Activated naive CD4-positive, alpha-beta T cell treated with anti-CD3 and anti-CD28 coated beads, Interleukin-2, amount 50 U/mL, for 24 hours (primary cell): Measurements from ENCODE around the gene NAPB.
"Not testable (repeated sequence)": the region's sequence is repeated elsewhere in the genome, so short reads cannot be mapped to it uniquely, and the experiment has no call there.

Source experiments
- H3K27ac Mint-ChIP-seq: one replicate; pipeline ENCODE4 v1.8.0; 2021; ENCODE audit warnings: mild to moderate bottlenecking, mixed read lengths
- H3K27me3 Mint-ChIP-seq: one replicate; pipeline ENCODE4 v1.8.0; 2021; ENCODE audit warnings: mixed read lengths
- H3K36me3 Mint-ChIP-seq: one replicate; pipeline ENCODE4 v1.8.0; 2021; ENCODE audit warnings: mixed read lengths
- H3K4me1 Mint-ChIP-seq: one replicate; pipeline ENCODE4 v1.8.0; 2021; ENCODE audit warnings: mixed read lengths
- H3K4me3 Mint-ChIP-seq: one replicate; pipeline ENCODE4 v1.8.0; 2021; ENCODE audit warnings: mild to moderate bottlenecking, mixed read lengths
- H3K9me3 Mint-ChIP-seq: one replicate; pipeline ENCODE4 v1.8.0; 2021; ENCODE audit warnings: mixed read lengths

The NAPB gene

DNA sequence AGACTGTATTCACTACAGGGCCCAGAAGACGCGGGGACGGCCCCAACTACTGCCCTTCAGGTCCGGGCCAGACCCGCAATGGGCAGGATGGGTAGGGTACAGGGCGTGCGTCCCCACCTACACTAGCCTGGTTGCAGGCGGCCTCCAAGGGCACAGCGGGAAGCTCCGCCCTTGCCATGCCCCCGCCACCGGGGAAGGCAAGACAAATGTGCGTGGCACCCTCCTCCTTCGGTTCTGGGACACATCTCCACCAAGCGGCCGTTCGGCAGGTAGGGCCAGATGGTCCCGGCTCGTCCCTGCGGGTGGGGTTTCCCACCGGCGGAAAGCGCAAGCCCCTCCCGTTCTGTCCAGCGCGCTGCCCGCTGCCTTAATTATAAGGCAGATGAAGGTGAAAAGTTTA, 65.1 kb downstream of the NAPB start:
- H3K4me1 Mint-ChIP-seq: peaks cover 32% of the 10 kb centered on the region
- H3K36me3 Mint-ChIP-seq: peaks cover 6% of the 10 kb centered on the region
- H3K4me3 Mint-ChIP-seq: no peak overlapping the region
- no peaks in the 10 kb centered on the region for H3K9me3 Mint-ChIP-seq
- no peak overlapping the region for H3K27ac Mint-ChIP-seq
- H3K27me3 Mint-ChIP-seq: no peaks in the 10 kb centered on the region

DNA sequence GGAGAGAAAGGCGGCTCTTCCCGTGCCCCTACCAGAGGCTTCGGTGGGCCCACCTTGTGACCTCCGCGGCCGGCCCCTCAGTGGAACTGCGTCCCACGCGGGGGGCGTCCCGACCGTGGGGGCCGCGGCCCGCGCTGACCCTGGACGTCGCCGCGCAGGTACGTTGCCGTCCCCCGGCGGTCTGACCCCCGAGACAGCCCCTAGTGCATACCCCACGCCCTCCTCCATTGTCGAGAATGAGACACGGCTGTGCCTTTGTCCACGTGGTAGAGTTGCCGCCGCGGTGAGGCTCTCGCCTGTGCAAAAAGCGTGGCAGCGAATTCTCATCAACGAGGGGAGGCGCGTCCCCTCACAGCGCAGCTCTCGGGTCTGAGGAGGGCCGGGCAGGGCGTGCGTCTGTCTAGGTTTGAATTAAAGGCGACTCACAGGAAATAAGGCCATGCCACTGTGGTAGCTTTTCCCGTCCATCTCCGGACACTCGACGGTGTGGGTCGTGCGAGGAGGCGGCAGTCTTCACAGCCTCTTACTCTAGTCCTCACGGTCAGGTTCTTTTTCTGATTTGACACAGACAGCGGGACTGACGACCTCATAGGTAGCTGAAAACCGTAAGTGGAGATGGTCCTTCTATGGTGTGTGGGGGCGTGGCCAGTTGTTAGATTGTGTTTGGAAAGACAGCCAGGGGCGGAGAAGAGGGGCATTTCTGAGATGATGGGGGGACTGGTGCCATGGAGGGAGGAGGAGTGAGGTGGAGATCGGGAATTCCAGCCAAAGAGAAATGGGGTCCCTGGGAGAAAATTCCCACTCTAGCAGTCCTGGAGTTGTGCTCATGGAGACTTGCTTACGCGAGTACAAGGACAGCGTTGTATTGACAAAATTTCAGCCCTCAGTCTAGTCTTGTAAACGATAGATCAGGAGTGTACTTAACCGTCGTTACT, 70.1 kb downstream of the NAPB start:
- peaks cover 19% of the 10 kb centered on the region for H3K4me1 Mint-ChIP-seq
- peak overlapping the region; percentile 99 for H3K4me3 Mint-ChIP-seq
- no peaks in the 10 kb centered on the region for H3K27me3 Mint-ChIP-seq
- no peaks in the 10 kb centered on the region for H3K9me3 Mint-ChIP-seq
- peaks cover 6% of the 10 kb centered on the region for H3K36me3 Mint-ChIP-seq
- peak overlapping the region; percentile 68 for H3K27ac Mint-ChIP-seq

DNA sequence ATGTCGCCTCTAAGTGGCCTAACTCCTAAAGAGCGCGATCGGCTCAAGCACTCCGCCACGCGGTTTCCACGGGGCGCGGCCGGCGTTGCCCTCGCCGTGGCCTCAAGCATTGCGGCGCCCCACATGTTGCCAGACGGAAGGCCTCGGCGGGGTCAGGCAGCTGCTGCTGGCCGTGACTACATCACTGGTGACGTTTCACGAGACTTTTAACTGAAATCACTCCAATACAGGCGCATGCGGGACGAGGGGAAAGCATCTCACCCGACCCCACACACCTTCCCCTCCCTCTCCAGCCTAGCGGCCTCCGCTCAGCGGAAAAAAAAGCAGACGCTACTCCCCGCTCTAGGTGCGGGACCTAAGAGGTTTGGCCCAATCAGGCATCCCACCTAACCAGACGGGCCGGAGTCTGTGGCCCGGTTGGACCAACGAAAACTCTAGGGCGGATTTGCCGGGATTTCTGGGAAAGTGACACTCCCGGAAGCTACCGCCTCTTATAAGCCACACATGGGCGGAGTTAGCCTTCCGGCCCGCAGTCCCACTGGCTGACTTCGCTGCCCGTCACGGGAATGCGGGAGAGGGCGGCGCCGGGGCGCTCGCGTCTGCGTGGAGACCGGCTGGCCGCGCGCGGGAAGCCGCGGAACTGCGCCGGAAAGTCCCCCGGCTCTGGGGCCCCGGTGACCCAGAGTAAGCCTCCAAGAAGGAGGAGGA, 70.9 kb downstream of the NAPB start, which contains the start of gene NXT1:
Gene NXT1, plus strand, starts transcription at position 596 of the 708 bp plus-strand sequence. CDS start 3,251 bp downstream, outside the sequence.
- Mint-ChIP-seq H3K36me3 (peaks cover 6% of the 10 kb centered on the region), H3K4me3 (peak within 1 kb of the TSS; percentile 99), H3K27ac (peak within 1 kb of the TSS; percentile 100), H3K27me3 (no peaks in the 10 kb centered on the region), H3K4me1 (peaks cover 19% of the 10 kb centered on the region), H3K9me3 (no peaks in the 10 kb centered on the region)

DNA sequence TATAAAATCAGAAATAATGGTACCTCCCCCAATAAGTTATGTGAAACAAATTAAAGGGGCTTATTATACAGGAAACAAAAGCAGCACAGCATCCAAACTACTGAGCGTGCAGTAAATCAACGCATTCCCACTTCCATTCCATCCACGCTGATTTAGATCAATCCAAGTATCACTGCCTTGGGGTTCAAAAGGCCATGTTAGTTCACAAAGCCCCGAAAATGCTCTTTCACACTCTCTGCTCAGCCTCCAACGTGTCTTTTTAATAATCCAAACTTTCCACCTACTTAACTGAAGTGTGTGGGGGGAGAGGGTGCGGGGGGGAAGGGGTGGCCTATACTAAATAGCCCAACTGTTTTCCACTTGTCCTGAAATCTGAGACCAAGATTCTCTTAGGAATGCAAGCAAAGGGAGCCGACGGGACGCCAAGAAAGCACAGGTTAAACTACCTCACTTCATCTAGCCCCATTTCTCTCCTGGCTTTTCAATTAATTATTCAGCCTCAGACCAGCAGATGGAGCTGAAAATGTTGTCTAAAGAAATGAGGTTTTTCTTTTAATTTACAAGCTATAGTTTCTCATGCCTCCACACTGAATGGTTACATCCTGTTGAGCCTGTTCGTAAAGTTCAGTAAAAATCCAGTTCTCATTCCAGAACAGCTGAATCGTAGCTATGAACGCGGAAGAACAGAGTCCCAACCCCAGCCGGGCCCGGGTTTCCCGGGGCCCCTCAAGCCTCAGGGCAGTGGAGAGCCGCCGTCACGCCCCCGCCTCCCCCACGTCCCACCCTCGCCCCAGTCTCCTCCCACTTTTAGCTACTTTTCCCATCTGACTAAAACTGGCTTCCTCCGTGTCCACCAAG, 71.7 kb downstream of the NAPB start:
- peak overlapping the region; percentile 100 for H3K27ac Mint-ChIP-seq
- peaks cover 6% of the 10 kb centered on the region for H3K36me3 Mint-ChIP-seq
- no peaks in the 10 kb centered on the region for H3K27me3 Mint-ChIP-seq
- peak overlapping the region; percentile 99 for H3K4me3 Mint-ChIP-seq
- peaks cover 19% of the 10 kb centered on the region for H3K4me1 Mint-ChIP-seq
- no peaks in the 10 kb centered on the region for H3K9me3 Mint-ChIP-seq

DNA sequence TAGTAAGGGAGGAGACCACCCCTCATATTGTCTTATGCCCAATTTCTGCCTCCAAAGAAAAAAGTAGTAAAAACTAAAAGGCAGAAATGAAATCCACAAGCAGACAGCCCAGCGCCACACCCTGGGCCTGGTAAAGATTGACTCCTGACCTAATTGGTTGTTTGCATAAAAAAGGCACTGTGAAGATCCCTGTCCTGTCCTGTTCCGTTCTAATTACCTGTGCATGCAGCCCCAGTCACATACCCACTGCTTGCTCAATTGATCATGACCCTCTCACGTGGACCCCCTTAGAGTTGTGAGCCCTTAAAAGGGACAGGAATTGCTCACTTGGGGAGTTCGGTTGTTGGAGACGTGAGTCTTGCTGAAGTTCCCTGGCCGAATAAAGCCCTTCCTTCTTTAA, 72.8 kb downstream of the NAPB start:
- H3K4me3 Mint-ChIP-seq, H3K36me3 Mint-ChIP-seq, H3K27me3 Mint-ChIP-seq, H3K9me3 Mint-ChIP-seq: not testable (repeated sequence)
- Mint-ChIP-seq H3K4me1 (peaks cover 16% of the 10 kb centered on the region), H3K27ac (peak overlapping the region; percentile 72)

DNA sequence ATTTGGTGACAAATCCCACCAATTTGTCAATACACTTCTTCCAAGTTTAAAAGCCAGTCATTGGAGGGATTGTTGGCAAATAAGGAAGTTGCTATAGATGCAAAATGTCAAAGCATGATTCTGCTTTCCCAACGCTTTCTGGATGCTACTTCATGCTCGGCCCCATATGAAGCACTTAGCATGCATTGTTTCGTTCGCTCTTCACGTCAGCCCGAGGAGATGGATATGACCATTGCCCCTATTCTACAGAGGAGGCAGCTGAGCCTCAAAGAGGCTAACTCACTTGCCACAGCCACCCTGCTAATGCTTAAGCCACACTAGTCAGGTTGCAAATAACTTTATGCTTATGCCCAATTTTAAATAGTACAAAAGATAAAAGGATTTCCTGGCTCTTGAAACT, 73.5 kb downstream of the NAPB start:
- peaks cover 12% of the 10 kb centered on the region for H3K4me1 Mint-ChIP-seq
- no peak overlapping the region for H3K4me3 Mint-ChIP-seq
- H3K27me3 Mint-ChIP-seq: no peaks in the 10 kb centered on the region
- peaks cover 3% of the 10 kb centered on the region for H3K36me3 Mint-ChIP-seq
- peak overlapping the region; percentile 56 for H3K27ac Mint-ChIP-seq
- no peaks in the 10 kb centered on the region for H3K9me3 Mint-ChIP-seq

DNA sequence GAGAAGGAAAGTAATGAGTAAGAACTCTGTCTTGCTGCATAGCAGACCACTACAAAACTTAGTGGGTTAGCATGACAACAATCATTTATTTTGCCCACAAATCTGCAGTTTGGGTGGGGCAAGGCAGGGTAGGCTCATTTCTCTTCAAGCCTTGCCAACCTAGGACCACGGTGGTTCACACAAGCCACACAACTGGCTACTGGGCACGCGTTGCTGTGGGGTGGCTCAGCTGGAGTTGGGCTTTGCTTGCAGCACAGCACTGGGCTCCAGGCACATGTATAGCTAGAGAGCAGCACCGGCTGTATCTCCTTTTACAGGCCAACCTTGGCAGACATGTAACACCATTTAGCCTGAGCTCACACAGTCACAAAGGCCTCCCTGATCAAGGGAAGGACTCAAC, 75.3 kb downstream of the NAPB start:
- H3K4me3 Mint-ChIP-seq: no peak overlapping the region
- peaks cover 5% of the 10 kb centered on the region for H3K4me1 Mint-ChIP-seq
- no peaks in the 10 kb centered on the region for H3K27me3 Mint-ChIP-seq
- H3K36me3 Mint-ChIP-seq: no peaks in the 10 kb centered on the region
- H3K9me3 Mint-ChIP-seq: no peaks in the 10 kb centered on the region
- H3K27ac Mint-ChIP-seq: no peak overlapping the region

DNA sequence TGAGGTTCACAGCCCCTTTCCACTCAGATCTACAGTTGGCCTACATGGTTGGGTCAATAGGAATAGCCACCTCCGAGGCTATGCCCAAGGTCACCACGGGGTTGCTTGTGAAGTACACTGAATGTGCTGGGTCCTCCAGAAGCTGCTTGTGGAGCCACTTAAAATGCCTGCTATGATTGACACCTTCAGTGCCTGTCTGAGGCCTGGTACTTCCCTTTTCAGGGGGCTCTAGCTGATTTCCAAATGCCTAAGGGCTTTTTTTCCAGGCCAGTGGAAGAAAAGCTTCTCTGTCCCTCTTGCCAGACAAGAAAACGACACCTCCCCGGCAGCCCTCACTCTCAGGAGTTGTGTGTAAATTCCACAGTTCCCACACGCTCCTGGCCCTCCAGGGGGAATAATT, 77.0 kb downstream of the NAPB start:
- no peaks in the 10 kb centered on the region for H3K9me3 Mint-ChIP-seq
- no peak overlapping the region for H3K4me3 Mint-ChIP-seq
- H3K27ac Mint-ChIP-seq: no peak overlapping the region
- no peaks in the 10 kb centered on the region for H3K36me3 Mint-ChIP-seq
- H3K27me3 Mint-ChIP-seq: no peaks in the 10 kb centered on the region
- H3K4me1 Mint-ChIP-seq: peaks cover 2% of the 10 kb centered on the region

DNA sequence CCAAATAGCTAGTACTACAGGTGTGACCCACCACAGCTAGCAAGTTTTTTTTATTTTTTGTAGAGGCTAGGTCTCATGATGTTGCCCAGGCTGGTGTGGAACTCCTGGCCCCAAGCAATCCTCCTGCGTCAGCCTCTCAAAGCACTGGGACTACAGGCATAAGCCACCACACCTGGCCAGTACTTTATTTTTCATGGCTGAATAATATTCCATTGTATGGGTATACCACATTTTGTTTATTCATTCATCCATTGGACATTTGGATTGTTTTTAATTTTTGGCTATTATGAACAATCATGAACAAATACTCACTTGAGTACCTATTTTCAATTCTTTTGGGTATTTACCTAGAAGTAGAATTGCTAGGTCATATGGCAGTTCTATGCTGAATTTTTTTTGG, 77.7 kb downstream of the NAPB start:
- Mint-ChIP-seq H3K27ac (no peak overlapping the region), H3K4me1 (no peaks in the 10 kb centered on the region), H3K27me3 (no peaks in the 10 kb centered on the region), H3K36me3 (no peaks in the 10 kb centered on the region), H3K4me3 (no peak overlapping the region), H3K9me3 (no peaks in the 10 kb centered on the region)

DNA sequence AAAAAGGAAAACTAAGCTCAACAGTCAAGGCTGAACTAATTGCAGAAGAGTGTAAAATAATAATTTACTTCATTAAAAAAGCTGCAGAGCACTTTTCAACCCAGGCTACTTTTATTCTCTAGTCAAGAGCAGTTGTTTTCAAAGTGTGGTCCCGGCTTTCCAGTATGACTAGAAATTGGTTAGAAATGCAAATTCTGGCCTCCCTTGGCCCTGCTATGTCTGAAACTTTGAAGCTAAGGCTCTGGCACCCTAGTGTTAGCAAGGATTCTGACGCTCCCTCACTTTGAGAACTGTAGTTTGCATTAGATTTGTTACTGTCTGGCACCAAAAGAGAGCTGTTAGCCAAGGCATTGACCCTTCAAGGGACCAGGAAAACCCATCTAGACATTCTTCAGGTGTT, 80.2 kb downstream of the NAPB start:
- H3K9me3 Mint-ChIP-seq: no peaks in the 10 kb centered on the region
- no peaks in the 10 kb centered on the region for H3K36me3 Mint-ChIP-seq
- no peaks in the 10 kb centered on the region for H3K27me3 Mint-ChIP-seq
- H3K4me1 Mint-ChIP-seq: no peaks in the 10 kb centered on the region
- H3K27ac Mint-ChIP-seq: no peak overlapping the region
- no peak overlapping the region for H3K4me3 Mint-ChIP-seq

DNA sequence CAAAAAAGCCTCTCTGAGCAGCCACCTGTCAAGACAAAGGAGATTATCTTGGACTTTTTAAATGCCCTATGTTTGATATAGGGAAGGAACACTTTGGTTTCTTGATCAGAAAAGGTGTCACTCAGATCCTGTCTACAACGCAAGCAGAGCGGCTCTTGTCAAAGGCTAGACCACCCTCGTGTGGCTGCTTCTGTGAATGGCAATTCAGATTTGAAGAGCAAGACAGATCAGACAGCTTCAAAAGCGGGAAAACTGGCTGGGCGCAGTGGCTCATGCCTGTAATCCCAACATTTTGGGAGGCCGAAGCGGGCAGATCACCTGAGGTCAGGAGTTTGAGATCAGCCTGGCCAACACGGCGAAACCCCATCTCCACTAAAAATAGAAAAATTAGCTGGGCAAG, 80.8 kb downstream of the NAPB start:
- Mint-ChIP-seq H3K36me3 (no peaks in the 10 kb centered on the region), H3K27ac (no peak overlapping the region), H3K9me3 (no peaks in the 10 kb centered on the region), H3K4me3 (no peak overlapping the region), H3K4me1 (no peaks in the 10 kb centered on the region), H3K27me3 (no peaks in the 10 kb centered on the region)

DNA sequence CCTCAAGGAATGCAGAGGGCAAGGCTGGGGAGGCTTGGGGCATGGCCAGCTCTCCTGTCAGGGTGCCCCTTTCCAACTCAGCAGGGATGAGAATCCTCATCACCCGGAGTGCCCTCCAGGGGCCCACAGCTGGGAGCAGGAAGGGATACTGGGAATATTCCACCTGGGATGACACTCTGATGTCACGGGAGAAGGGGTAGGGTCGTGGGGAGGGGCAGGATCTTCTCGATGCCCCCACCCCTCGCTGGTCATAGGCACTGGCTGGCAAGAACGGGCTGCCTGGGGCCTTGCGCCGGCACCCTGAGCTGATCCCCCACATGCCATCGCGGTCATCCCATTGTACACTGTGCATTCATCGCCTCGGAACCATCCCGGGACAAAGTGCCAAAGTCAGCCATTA, 81.3 kb downstream of the NAPB start:
- no peaks in the 10 kb centered on the region for H3K9me3 Mint-ChIP-seq
- H3K27me3 Mint-ChIP-seq: no peaks in the 10 kb centered on the region
- H3K4me1 Mint-ChIP-seq: no peaks in the 10 kb centered on the region
- H3K27ac Mint-ChIP-seq: no peak overlapping the region
- no peaks in the 10 kb centered on the region for H3K36me3 Mint-ChIP-seq
- H3K4me3 Mint-ChIP-seq: no peak overlapping the region

DNA sequence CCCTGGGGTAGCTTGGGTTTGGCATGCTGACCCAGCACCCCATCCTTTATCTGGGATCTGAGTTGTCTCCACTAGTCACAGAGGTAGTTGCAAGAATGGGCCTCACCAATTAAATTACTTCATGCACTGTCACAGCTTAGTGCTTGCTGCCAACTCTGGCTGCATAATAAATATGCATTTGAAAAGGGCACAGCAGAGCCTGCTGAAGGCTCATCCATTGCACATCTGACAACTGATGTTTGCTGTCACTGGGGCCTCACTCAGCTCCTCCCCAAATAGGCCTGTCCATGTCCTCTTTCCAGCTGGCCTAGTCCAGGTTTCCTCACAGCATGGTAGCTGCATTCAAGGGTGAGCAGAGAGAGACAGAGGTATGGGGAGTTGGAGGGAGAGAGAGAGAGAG, 84.0 kb downstream of the NAPB start:
- Mint-ChIP-seq H3K27me3 (peaks cover 2% of the 10 kb centered on the region), H3K9me3 (no peaks in the 10 kb centered on the region), H3K4me1 (no peaks in the 10 kb centered on the region), H3K27ac (no peak overlapping the region), H3K4me3 (no peak overlapping the region), H3K36me3 (no peaks in the 10 kb centered on the region)

DNA sequence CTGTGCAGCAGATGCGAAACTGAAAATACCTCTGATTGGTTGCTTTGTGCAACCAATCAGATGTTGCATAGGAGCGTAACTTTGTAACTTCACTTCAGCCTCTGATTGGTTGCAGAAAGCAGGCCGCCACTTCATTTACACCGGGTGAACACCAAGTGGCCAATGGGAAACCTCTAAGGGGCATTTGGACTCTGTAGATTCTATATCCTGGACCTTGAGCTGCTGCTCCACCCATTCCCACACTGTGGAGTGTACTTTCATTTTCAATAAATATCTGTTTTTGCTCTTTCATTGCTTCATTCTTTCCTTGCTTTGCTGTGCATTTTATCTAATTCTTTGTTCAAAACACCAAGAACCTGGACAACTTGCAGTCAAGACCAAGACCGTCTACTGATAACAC, 84.8 kb downstream of the NAPB start:
- no peaks in the 10 kb centered on the region for H3K9me3 Mint-ChIP-seq
- no peak overlapping the region for H3K27ac Mint-ChIP-seq
- no peaks in the 10 kb centered on the region for H3K36me3 Mint-ChIP-seq
- peaks cover 2% of the 10 kb centered on the region for H3K27me3 Mint-ChIP-seq
- no peak overlapping the region for H3K4me3 Mint-ChIP-seq
- H3K4me1 Mint-ChIP-seq: no peaks in the 10 kb centered on the region

DNA sequence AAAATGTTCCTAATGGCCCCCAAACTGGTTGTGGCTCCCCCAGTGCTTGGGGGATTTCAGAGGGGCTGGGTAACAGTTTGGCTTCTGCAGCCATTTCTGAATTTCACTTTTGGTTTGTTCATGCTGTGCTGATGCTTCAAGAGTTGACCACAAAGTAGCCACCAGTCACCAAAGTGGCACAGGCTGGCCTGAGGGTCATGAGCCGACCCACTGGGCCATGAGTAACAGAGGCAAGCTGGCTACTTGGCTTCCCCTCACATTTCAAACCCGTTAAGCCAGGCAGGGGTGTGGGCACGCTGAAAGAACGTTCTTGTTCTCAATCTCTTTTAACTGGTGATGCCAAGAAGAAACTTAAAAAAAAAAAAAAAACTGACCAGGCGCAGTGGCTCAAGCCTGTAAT, 85.8 kb downstream of the NAPB start:
- H3K4me3 Mint-ChIP-seq: no peak overlapping the region
- H3K4me1 Mint-ChIP-seq: no peaks in the 10 kb centered on the region
- no peak overlapping the region for H3K27ac Mint-ChIP-seq
- H3K36me3 Mint-ChIP-seq: no peaks in the 10 kb centered on the region
- peaks cover 2% of the 10 kb centered on the region for H3K27me3 Mint-ChIP-seq
- H3K9me3 Mint-ChIP-seq: no peaks in the 10 kb centered on the region
